Kidney capillary endothelial cell (primary cell): ENCODE measurements around the gene WDHD1.
"Not testable (repeated sequence)": the region's sequence is repeated elsewhere in the genome, so short reads cannot be mapped to it uniquely, and the experiment has no call there.

Source experiments
- DNase-seq: peaks from one replicate; pipeline ENCODE4 v3.0.0-alpha.2; 2018; ENCODE audit warnings: low spot score

The WDHD1 gene

GRCh38 chr14:55026793-55027561 lies at the start of gene WDHD1, which contains the start of gene SOCS4:
Gene WDHD1 (minus strand): TSS chr14:55027099. CDS start chr14:55026787, 312 bp downstream.
Gene SOCS4 (plus strand): TSS chr14:55027236. CDS start chr14:55043042, 15,806 bp downstream.
- peak; percentile 93 for DNase-seq

GRCh38 chr14:55075628-55076175 lies 48.8 kb upstream of the WDHD1 start:
- DNase-seq: no peak

DNA sequence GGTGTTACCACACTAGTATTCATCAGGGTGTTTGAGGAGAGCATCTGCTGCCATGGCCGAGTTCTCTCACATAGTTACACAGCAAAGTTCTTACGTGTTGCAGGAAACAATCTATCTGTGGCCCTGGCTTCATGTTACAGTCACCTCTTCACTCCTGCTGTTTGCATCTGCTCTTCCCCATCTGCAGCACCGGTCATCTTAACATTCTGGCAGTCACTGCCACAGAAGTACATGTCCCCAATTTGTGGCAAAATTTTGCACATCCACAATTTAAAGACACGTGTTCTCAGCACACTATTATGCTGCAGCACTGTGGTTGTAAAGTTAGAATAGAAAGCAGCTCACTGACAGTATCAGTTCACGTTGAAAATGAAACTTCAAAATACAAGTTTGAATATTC lies 47.8 kb upstream of the WDHD1 start:
- DNase-seq: no peak

- no peak for DNase-seq
Observed at GRCh38 chr14:55073856-55074255, 47.0 kb upstream of the WDHD1 start.

DNA sequence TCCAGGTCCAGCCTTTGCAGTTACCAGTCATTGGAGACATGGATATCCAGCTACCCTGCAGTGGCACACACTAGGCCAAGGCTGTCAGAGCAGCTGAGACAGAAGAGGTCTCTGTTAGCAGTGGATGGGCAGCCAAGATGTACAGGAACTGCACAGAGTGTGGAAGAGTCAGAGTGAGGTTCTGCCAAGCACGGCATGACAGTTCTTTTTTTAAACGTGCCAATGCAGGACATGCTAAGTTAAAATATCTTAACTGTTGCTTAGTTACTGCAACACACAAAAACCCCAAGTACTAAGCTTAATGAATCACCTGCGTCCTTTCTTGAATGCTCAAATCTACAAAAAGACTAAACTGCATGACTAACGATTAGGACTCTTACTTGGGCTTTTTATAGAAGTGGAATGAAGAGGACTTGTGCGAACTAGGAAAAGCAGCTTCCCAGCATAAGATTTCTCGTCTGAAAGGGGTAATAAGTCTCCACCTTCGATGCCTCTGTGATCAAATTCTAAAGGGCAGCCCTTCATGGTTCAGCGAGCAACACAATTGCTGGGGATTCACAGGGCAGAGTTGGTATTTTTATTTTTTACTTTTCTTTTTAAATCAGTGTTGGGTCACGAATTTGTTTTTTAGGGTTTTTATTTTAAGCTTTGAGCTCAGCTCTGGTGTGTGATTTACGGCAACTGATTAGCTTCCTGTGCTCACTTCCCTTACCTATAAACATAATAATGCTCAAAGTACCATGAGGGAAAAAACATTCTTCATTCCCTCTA lies 45.2 kb upstream of the WDHD1 start:
- DNase-seq: peak; percentile 52

- no peak for DNase-seq
Observed at GRCh38 chr14:55070981-55071411, 44.1 kb upstream of the WDHD1 start.

DNA sequence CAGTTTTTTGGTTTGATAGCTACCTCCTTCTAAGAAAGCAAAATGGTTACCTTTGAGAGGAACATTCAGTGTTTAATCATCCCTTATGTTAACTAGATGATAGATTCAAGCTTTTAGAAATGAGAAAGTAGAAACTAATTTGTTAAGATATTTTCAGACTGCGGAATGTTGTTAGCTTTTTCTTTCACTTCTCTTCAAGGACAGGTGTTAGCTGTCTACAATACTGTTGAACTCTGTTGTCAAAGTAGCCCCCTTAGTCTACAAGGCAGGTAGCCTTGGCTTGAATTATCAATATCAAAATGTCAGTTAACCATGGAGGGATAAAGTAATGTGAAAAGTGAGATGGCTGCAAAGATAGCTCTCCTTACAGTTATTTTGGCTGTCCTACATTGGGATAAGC lies 39.3 kb upstream of the WDHD1 start:
- no peak for DNase-seq

- no peak for DNase-seq
Observed at GRCh38 chr14:55065411-55065810, 38.5 kb upstream of the WDHD1 start.

- DNase-seq: not testable (repeated sequence)
Observed at GRCh38 chr14:55064896-55065295, 38.0 kb upstream of the WDHD1 start.

DNA sequence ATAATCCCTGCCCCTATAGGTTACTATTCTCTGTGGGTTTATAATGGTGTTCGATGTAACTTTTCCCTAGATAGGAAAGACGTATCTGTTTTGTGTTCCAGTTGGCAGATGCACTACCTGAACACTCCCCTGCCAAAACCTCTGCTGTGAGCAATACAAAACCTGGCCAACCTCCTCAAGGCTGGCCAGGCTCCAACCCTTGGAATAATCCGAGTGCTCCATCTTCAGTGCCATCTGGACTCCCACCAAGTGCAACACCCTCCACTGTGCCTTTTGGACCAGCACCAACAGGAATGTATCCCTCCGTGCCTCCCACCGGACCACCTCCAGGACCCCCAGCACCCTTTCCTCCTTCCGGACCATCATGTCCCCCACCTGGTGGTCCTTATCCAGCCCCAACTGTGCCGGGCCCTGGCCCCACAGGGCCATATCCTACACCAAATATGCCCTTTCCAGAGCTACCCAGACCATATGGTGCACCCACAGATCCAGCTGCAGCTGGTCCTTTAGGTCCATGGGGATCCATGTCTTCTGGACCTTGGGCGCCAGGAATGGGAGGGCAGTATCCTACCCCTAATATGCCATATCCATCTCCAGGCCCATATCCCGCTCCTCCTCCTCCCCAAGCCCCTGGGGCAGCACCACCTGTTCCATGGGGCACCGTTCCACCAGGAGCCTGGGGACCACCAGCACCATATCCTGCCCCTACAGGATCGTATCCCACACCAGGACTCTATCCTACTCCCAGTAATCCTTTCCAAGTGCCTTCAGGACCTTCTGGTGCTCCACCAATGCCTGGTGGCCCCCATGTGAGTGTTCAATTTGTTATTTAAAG lies 35.8 kb upstream of the WDHD1 start:
- DNase-seq: no peak

DNA sequence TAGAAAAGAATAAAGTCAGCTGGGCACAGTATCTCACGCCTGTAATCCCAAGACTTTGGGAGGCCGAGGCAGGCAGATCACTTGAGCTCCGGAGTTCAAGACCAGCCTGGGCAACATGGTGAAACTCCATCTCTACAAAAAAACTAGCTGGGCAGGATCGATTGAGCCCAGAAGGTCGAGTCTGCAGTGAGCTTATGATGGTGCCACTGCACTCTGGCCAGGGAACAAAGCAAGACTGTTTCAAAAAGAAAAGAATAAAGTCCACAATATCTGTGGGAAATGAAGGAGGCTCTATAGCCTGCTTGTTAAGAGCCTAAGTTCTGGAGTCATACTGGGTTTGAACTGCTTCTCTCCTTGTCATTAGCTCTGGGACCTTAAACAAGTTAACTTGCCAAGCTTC lies 32.4 kb upstream of the WDHD1 start:
- no peak for DNase-seq

- no peak for DNase-seq
Observed at GRCh38 chr14:55057919-55058318, 31.0 kb upstream of the WDHD1 start.

DNA sequence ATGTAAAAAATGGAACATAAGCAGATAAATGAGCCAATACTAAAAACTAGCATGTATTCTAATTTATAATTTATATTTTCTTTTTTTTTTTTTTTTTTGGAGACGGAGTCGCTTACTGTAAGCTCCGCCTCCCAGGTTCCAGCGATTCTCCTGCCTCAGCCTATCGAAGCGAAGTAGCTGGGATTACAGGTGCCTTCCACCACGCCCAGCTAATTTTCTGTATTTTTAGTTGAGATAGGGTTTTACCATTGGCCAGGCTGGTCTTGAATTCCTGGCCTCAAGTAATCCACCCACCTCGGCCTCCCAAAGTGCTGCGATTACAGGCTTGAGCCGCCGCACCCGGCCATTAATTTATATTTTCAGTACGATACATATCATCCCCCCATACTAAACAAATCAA lies 27.2 kb upstream of the WDHD1 start:
- DNase-seq: no peak

- no peak for DNase-seq
Observed at GRCh38 chr14:55053500-55053899, 26.6 kb upstream of the WDHD1 start.

- DNase-seq: no peak
Observed at GRCh38 chr14:55053018-55053417, 26.1 kb upstream of the WDHD1 start.

GRCh38 chr14:55052269-55052930 lies 25.5 kb upstream of the WDHD1 start:
- DNase-seq: peak; percentile 51

- peak; percentile 94 for DNase-seq
Observed at GRCh38 chr14:55051423-55052268, 24.7 kb upstream of the WDHD1 start, which contains the start of gene MAPK1IP1L. Gene MAPK1IP1L (plus strand): TSS chr14:55051647. CDS start chr14:55061684, 10,037 bp downstream.

GRCh38 chr14:55051165-55051422 lies 24.2 kb upstream of the WDHD1 start:
- no peak for DNase-seq

- DNase-seq: no peak
Observed at GRCh38 chr14:55048900-55049436, 22.1 kb upstream of the WDHD1 start.

DNA sequence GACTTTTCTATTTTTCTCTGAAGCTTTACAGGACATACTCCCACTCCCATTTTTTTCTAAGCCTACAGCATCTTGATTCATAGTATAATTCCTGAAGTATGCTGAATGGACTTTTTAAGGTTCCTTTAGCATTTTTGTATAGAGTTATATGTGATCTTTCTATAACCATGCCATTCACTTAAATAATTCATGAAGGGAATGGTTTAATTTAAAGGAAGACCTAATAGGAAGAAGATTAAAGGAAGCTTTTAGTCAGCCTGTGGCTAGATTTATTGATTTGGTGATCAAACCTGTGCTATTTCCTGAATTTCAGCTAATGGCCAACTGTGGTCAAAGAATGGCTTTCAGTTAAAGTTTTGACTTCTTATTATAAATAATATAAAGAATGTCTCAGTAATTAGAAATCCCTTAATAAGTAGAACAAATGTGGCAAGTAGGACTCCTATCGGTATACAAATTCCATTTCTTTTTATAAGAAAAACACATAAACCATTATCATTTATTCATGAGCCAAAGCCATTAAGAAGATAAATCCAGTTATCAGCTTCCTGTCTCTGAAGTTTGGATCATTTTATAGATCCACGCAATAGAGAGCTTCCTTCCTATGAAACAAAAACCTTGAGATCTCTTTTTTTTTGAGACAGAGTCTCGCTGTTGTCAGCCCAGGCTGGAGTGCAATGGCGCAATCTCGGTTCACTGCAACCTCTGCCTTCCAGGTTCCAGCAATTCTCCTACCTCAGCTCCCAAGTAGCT lies 20.6 kb upstream of the WDHD1 start:
- DNase-seq: no peak
